Calu3 (cell line): ENCODE results near the gene PSMB11. TPM values are rescaled to one million over a fixed set of nuclear protein-coding genes. Genes with fewer than 3 reads are reported as not detected.

Experiments used
- BruUV-seq: library from RNA; stranded (reverse); fragments of 400-500 nt; replicated peaks from 2 replicates; lab custom pipeline; 2021; lab: Mats Ljungman, UMichigan
- CTCF ChIA-PET: fragments of 300-600 bp; sonication (Branson Sonifier 250); formaldehyde crosslinking; loops from one replicate; lab custom pipeline; 2022; ENCODE audit warnings: antibody characterized with exemption; lab: Charles Lee
- DNase-seq: peaks from one replicate; pipeline ENCODE4 v3.0.0; 2022
- H3K27ac Mint-ChIP-seq: one replicate; pipeline ENCODE4 v1.8.0; 2022; ENCODE audit warnings: mixed read lengths; ENCODE audit not compliant: unreplicated experiment
- H3K27me3 Mint-ChIP-seq: one replicate; pipeline ENCODE4 v1.8.0; 2022; ENCODE audit warnings: mixed read lengths; ENCODE audit not compliant: unreplicated experiment
- H3K36me3 Mint-ChIP-seq: one replicate; pipeline ENCODE4 v1.8.0; 2022; ENCODE audit warnings: mild to moderate bottlenecking, moderate library complexity, mixed read lengths; ENCODE audit not compliant: insufficient read depth, unreplicated experiment
- H3K4me1 Mint-ChIP-seq: one replicate; pipeline ENCODE4 v1.8.0; 2022; ENCODE audit warnings: mild to moderate bottlenecking, low read depth, mixed read lengths; ENCODE audit not compliant: unreplicated experiment
- H3K4me3 Mint-ChIP-seq: one replicate; pipeline ENCODE4 v1.8.0; 2022; ENCODE audit warnings: mild to moderate bottlenecking, low read depth, moderate library complexity, mixed read lengths; ENCODE audit not compliant: unreplicated experiment
- H3K9me3 Mint-ChIP-seq: one replicate; pipeline ENCODE4 v1.8.0; 2022; ENCODE audit warnings: low read depth, mixed read lengths; ENCODE audit not compliant: unreplicated experiment
- CTCF ChIP-seq: fragments of 200-600 bp; IDR thresholded peaks from one replicate; pipeline ENCODE4 v1.8.0; 2022; ENCODE audit warnings: antibody characterized with exemption; ENCODE audit not compliant: unreplicated experiment
- intact Hi-C: fragments of 100-400 bp; cut with micrococcal nuclease; formaldehyde crosslinking; loops from one replicate; pipeline ENCODE4 v1.10.0; 2022; ENCODE audit not compliant: unreplicated experiment
- total RNA-seq: library from RNA; stranded (reverse); gene quantifications from 2 replicates; pipeline ENCODE4 v1.2.3, GENCODE V29; 2022

Gene PSMB11
- total RNA-seq, 1 experiment from 2014 or later: not detected

GRCh38 chr14:23030936-23031335, 11.1 kb upstream of the PSMB11 start:
- CTCF ChIA-PET: interaction anchor here (0.7 kb wide), 1 partner anchor 619 kb away, joined by 6 read pairs; no protein-coding TSS in a partner anchor
- no peak overlapping the region for H3K4me3 Mint-ChIP-seq
- peaks cover 54% of the 10 kb centered on the region for H3K36me3 Mint-ChIP-seq
- no peak for TF ChIP-seq CTCF
- intact Hi-C loops: no loop called here
- no peak overlapping the region for H3K27ac Mint-ChIP-seq
- H3K9me3 Mint-ChIP-seq: no peaks in the 10 kb centered on the region
- no peaks in the 10 kb centered on the region for H3K27me3 Mint-ChIP-seq
- TSS peak; percentile 11 for BruUV-seq
- H3K4me1 Mint-ChIP-seq: peaks cover 8% of the 10 kb centered on the region
- DNase-seq: no peak

GRCh38 chr14:23033251-23033727, 8.7 kb upstream of the PSMB11 start:
- H3K9me3 Mint-ChIP-seq: no peaks in the 10 kb centered on the region
- no TSS peak for BruUV-seq
- CTCF ChIA-PET: interaction anchor here (1.2 kb wide), 1 partner anchor 25 kb away, joined by 3 read pairs; no protein-coding TSS in a partner anchor
- peak overlapping the region; percentile 95 for H3K4me3 Mint-ChIP-seq
- no peak for TF ChIP-seq CTCF
- DNase-seq: no peak
- H3K27me3 Mint-ChIP-seq: no peaks in the 10 kb centered on the region
- no peak overlapping the region for H3K27ac Mint-ChIP-seq
- peaks cover 48% of the 10 kb centered on the region for H3K36me3 Mint-ChIP-seq
- intact Hi-C loops: no loop called here
- H3K4me1 Mint-ChIP-seq: peaks cover 8% of the 10 kb centered on the region

GRCh38 chr14:23033801-23034497, 8.1 kb upstream of the PSMB11 start:
- Mint-ChIP-seq H3K36me3 (peaks cover 44% of the 10 kb centered on the region), H3K4me3 (peak overlapping the region; percentile 95), H3K27me3 (no peaks in the 10 kb centered on the region), H3K27ac (peak overlapping the region; percentile 99), H3K9me3 (no peaks in the 10 kb centered on the region), H3K4me1 (peaks cover 8% of the 10 kb centered on the region)
- DNase-seq: no peak
- TSS peak; percentile 77 for BruUV-seq
- intact Hi-C loops: no loop called here
- TF ChIP-seq CTCF: no peak
- CTCF ChIA-PET: interaction anchor here (1.2 kb wide), 1 partner anchor 24 kb away, joined by 3 read pairs; no protein-coding TSS in a partner anchor

GRCh38 chr14:23034498-23035302, 7.3 kb upstream of the PSMB11 start, which contains the start of gene PSMB5:
Gene PSMB5, minus strand, starts transcription at chr14:23034900. Its CDS starts 19 bp downstream, at chr14:23034881.
- Mint-ChIP-seq H3K36me3 (peaks cover 38% of the 10 kb centered on the region), H3K27me3 (no peaks in the 10 kb centered on the region), H3K9me3 (no peaks in the 10 kb centered on the region), H3K4me3 (peak within 1 kb of the TSS; percentile 95), H3K4me1 (peaks cover 8% of the 10 kb centered on the region), H3K27ac (peak within 1 kb of the TSS; percentile 99)
- TF ChIP-seq CTCF: no peak
- DNase-seq: peak; percentile 82
- BruUV-seq: no TSS peak
- intact Hi-C loops: no loop called here
- CTCF ChIA-PET: interaction anchor here (0.6 kb wide), 1 partner anchor 180 kb away, joined by 3 read pairs; no protein-coding TSS in a partner anchor
